ENCODE results near the gene MPPED2.

Gene MPPED2

GRCh38 chr11:30526558-30526957 is 59.6 kb downstream of the MPPED2 start:
- no peak for DNase-seq

DNA sequence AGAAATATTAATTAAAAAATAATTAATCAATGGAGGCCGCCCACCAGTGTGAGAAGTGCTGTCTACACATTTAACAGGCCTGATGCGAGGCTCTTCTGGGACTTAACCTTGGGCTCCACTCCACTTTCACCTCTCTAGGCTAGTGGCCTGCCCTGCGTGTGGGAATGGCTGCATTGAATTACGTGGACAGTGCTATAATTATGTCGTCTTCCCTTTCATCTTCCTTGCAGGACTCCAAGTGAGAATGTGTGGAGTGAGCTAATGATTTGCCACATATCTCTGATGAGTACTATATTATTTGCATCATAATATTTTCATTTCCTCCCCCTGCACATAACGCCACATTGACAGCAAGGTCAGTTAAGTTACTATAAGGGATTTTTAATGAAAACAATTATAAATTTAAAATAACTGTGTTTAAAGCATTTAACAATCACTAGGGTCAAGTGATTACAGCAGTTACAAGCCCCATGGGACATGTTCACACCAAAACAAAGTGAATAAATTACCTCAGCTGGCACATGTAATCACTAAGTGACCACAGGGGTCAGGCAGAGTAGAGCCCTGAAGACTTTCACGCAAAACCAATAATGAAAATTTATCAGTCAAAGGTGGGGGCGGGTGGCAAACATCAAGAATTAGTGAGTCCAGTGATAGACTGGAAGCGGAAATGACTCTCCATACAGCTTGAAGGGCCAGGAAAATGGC is 63.5 kb downstream of the MPPED2 start:
- DNase-seq = no peak

DNA sequence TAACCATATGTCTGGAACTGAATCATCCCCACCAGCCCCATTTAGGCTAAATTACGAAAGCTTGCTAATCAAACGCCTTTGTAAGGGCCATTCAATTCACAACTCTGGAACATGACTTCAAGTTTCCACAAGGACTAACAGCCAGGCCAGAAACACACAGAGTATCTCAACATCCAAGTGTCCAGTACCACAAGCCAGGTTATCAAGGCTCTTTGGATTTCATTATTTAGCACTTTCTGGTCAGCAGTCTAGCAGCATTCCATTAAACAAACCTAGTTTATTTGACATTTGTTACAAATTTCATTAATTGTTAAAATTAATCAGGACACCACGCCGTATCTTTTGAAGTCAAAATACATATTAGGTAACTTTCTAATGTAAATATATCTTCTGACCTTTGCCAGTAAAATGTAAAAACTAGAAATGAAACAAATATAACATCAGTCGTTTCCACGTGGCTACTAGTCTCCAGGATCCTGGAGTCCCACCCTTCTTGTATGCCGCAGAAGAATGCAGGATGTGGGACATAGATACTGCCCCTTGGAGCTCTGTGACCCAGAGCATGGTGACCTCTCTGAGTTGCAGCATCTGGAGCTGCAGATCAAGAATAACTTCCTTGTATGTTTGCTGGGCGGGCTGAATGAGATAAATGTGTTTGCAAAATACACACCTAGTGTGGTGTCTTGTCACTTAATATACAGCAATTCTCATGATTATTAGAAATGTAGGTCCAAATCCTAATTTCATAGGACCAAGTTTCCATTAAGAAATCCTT is 64.7 kb downstream of the MPPED2 start:
- DNase-seq = no peak

GRCh38 chr11:30513087-30513486 is 73.1 kb downstream of the MPPED2 start:
- DNase-seq = no peak

- DNase-seq = no peak
Measured at GRCh38 chr11:30511408-30511807, 74.7 kb downstream of the MPPED2 start.

- DNase-seq = no peak
Measured at GRCh38 chr11:30510750-30511149, 75.4 kb downstream of the MPPED2 start.

- no peak for DNase-seq
Measured at GRCh38 chr11:30509364-30509763, 76.8 kb downstream of the MPPED2 start.

DNA sequence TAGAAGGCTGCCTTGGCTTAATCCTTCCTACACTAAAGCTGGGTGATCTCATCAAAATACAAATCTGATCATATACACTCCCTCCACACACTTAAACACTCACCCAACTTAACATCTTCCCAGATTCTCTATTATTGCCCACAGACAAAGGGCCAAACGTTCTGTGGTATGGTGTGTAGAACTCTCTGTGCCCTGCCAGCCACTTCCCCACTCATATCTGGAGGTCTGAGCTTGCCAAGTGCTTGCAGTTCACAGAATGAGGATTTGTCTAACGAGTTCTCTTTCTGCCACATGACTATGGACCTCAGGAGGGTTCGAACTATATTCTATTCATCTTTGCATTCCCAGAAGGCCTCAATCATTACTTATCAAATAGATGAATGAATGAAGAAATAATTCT is 77.6 kb downstream of the MPPED2 start:
- no peak for DNase-seq

GRCh38 chr11:30505603-30506002 is 80.5 kb downstream of the MPPED2 start:
- no peak for DNase-seq

DNA sequence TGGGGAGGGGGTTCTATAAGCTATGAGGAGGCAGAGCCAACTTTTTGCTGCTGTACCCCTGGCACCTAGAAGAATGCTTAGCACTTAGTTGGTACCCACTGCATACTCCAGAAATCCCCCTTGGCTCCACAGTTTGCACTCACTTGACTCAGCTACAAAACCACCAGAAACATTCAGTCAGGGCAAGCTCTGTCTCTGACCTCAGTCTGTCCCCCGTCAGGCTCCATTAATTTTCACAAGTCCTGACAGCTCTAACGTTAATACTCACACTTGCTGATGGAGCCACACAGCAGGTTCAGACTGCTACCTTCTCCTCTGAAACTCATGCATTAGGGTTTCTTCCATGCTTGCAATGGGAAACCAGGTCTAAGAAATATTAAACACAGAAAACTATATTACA is 81.7 kb downstream of the MPPED2 start:
- no peak for DNase-seq

DNA sequence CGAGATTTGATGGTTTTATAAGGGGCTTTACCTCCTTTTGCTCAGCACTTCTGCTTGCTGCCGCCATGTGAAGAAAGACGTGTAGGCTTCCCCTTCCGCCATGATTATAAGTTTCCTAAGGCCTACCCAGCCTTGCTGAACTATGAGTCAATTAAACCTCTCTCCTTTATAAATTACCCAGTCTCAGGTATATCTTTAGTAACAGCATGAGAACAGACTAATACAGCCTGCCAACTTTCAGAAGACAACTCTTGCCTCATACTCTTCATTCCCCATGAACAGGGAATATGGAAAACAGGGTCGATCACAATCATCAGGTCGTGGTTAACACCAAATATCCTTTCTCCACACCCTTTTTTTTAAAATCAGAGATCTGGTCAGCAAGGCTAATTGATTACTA is 83.0 kb downstream of the MPPED2 start:
- DNase-seq = no peak

DNA sequence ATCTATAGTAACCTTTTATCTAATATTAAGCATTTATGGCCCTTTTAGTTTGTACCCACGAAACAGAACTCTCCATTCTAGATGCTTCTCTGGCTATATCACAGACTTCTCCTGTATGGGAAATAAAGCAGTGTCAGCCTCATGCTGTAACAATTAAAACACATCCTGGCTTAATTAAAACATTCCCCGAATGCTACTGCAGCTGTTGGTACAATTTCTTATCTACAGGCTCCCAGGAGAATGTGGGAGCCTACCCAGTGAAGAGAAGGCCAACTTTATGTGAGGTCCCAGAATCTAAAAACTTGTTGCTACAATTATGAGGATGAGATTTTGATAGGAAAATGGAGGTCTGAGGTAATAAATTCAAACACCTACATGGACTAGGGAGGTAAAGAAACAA is 83.8 kb downstream of the MPPED2 start:
- DNase-seq = no peak

GRCh38 chr11:30501744-30502143 is 84.4 kb downstream of the MPPED2 start:
- no peak for DNase-seq

DNA sequence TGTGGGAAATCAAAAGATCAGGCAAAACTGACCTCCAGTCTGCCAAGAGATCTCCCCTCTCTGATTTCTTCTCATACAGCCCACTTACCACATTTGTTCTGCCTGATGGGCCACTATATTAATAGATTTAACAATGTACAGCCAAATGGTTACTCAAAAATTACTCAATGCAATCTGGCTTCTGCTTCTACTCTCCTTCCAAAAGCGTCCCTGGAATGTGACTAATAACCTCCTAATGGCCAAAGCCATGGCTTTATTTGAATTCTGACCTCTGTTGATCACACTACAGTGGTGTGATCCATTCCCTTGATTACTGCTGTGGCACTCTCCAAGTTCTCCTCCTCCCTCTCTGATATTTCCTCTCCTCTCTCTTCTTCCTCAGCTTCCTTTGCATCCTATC is 86.2 kb downstream of the MPPED2 start:
- DNase-seq = no peak

- DNase-seq = no peak
Measured at GRCh38 chr11:30497600-30497999, 88.6 kb downstream of the MPPED2 start.

- no peak for DNase-seq
Measured at GRCh38 chr11:30496935-30497334, 89.2 kb downstream of the MPPED2 start.

DNA sequence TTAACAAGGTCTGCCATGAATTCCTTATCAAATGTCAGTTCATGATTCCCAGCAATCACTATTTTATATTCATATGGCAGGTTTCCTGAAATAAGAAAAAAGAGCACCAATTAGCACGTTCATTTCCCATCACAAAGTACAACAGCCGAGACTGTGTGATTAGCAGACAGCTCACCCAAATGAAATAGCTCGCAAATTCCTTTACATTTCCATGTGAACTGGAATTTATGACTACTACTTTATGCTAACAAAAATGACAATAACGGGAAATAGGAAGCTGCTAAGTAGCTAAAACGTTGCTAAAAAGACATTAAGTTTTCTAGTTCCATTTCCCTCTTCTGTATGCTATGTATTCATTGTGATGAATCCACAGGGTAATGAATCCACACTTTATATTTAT is 90.7 kb downstream of the MPPED2 start:
- no peak for DNase-seq

GRCh38 chr11:30489511-30489910 is 96.6 kb downstream of the MPPED2 start:
- no peak for DNase-seq

DNA sequence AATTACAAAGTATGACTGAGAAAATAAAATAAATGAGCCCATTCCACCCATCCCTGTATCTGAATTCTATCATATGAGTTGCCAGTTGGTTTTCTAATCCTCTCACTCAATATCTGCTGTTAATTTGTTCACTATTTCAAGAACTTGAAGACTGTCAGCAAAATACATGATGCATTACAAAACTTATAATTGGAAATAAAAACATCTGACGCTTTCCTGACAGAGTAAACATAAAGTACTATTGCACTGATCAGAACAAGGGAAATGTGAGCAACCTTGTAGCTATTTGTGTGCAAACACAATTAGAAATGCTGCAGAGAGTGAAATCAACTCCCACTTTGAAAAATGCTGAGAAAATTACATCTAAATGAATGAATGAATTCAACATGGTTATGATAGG is 97.1 kb downstream of the MPPED2 start:
- no peak for DNase-seq

GRCh38 chr11:30488304-30488998 is 97.7 kb downstream of the MPPED2 start:
- no peak for DNase-seq

GRCh38 chr11:30487200-30487898 is 98.8 kb downstream of the MPPED2 start:
- DNase-seq = no peak

DNA sequence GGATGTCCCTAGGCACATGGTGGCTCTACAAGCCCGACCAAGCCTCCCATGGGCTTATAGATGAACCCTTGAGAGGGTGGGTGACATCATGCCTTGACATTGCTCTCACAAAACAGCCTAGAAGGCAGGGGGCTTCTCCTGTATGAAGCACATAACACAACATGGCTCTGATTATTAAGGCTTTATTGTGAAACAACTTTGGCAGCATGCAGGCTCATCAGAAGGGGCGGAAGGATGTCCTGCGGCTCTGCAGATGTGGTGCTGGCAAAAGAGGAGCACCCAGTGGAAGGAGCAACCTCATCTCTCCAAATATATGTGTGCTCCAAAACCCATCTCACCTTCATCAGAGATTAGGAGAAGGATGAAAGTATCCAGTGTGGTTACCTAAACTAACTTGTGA is 100.4 kb downstream of the MPPED2 start:
- no peak for DNase-seq

GRCh38 chr11:30485222-30485621 is 100.9 kb downstream of the MPPED2 start:
- no peak for DNase-seq

Measured in C1 segment of cervical spinal cord (tissue), 14 donors.